Stimulated activated naive CD8-positive, alpha-beta T cell treated with anti-CD3 and anti-CD28 coated beads, Interleukin-15, amount 100 ng/mL, for 72 hours (primary cell): ENCODE data around the gene TMPRSS15.
"Not testable (repeated sequence)": the region's sequence is repeated elsewhere in the genome, so short reads cannot be mapped to it uniquely, and the experiment has no call there.

Source experiments
- ATAC-seq: fragments of 150-1000 bp; cut with Tn5 transposase; 2 replicates; pipeline ENCODE4 v1.10.0; 2021; ENCODE audit warnings: mild to moderate bottlenecking, moderate library complexity
- DNase-seq, 2 donors: peaks; one replicate each; pipeline ENCODE4 v3.0.0; 2021 to 2022
- H3K27ac Mint-ChIP-seq, 2 donors: one replicate each; pipeline ENCODE4 v1.8.0; 2022; ENCODE audit warnings: mild to moderate bottlenecking in 2 of 2, mixed read lengths in 2 of 2, moderate library complexity in 2 of 2
- H3K27me3 Mint-ChIP-seq: one replicate; pipeline ENCODE4 v1.8.0; 2022; ENCODE audit warnings: mixed read lengths
- H3K4me1 Mint-ChIP-seq: one replicate; pipeline ENCODE4 v1.8.0; 2022; ENCODE audit warnings: mild to moderate bottlenecking, mixed read lengths
- H3K4me3 Mint-ChIP-seq, 2 donors: one replicate each; pipeline ENCODE4 v1.8.0; 2022; ENCODE audit warnings: mild to moderate bottlenecking in 2 of 2, mixed read lengths in 2 of 2, moderate library complexity in 1 of 2
- H3K9me3 Mint-ChIP-seq, 2 donors: one replicate each; pipeline ENCODE4 v1.8.0; 2022; ENCODE audit warnings: mixed read lengths in 2 of 2

Gene TMPRSS15

DNA sequence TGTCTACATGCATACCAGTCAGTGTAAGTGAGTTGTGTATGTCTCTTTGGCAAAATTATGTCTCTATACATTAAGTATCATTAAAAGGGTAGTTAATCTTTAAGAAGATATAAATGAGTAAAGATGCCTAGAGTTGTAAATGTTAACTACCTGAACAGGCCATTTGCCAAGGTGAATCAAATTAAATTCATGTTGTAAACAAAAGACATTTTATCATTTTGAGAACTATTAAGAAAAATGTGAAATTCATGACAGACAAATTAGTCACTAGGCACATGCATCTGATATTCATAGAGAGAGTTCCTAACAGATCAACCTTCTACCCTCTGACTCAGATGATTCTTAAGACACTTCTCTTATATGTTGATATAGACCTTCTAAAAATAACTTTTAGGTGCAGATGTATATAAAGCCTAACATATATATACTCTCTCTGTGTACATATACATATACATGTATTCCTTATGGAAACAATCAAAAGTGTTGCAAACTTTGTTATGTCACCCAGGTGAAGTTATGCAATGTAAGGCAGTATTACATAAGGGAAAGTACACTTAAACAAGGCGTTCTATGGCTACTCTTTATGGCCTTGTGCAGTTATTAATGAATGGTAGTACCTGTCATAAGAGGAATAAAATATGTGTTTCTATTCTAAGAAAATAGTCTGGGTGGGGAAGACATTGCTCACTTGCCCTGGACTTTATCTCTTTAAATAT, at the start of gene TMPRSS15:
TMPRSS15 (minus strand) TSS at position 51 of the 716 bp plus-strand sequence. CDS start 163 bp downstream, outside the sequence.
- H3K4me3 Mint-ChIP-seq, result no peak within 1 kb of the TSS

DNA sequence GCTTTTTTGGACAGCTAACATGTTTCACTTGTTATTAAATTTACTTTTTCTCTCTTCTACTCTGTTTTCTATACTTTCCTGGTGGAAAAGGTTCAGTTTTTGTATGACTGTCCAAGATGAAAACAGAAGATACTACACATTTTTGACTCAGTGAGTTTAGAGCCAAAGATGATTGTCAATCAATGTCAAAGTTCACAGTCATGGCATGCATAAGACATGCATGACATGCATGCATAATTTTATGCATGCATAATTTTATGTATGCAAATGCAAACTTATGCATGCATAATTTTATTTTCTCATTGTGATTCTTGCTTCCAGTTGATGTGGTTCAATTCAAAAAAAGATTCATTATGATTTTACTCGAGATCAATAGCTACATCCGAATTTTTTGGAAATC, 48.1 kb upstream of the TMPRSS15 start:
- no peak for DNase-seq
- Mint-ChIP-seq H3K4me3 (no peak overlapping the region), H3K9me3 (peaks cover 0 to 5% of the 10 kb centered on the region in 2 donors), H3K27me3 (no peaks in the 10 kb centered on the region), H3K4me1 (no peaks in the 10 kb centered on the region), H3K27ac (no peak overlapping the region)
- no peak for ATAC-seq

More for the DNA sequence above, at the start of gene TMPRSS15:
- no peak for DNase-seq
- Mint-ChIP-seq H3K9me3 (no peaks in the 10 kb centered on the region), H3K27ac (no peak within 1 kb of the TSS), H3K27me3 (no peaks in the 10 kb centered on the region), H3K4me1 (no peaks in the 10 kb centered on the region)
- no peak for ATAC-seq

DNA sequence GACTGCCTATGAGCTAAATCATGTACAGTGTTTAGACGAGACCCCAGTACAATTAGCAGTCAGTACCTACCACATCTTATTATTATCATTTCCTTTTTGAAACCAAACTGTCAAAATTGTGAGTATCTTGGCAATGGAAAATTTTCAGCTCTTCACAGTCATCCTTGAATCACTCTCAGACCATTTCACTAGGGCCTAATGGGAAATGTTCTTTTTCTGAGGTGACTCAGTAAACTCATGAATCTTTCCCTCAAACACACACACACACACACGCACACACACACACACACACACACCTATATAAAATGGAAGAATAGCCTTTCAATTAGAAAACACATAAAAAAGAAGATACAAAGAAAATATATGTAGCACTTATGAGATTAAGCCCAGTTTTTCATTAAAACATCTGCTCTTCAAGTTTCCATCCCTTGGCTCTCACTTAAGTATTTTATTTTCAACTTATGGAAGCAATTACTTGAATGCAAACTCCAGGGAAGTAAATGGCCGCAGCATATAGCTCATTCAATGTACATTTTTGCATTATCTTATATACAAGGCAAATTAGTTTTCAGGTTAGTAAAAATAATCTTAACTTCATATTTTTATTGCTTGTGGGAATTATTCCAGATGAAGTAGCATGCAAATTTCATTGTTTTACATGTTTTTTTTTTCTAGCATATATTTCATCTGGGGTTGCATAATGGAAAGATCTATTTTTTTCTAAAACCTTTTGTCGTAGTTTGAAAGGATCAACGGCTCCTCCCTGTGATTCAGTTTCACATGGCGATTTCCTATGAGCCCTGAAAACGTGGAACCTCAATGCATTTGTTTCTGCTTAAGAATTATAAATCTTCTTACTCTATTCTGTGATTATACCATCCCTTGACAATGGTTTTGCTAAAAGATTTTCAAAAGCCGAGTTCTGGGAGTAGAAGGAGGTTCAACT, 46.3 kb upstream of the TMPRSS15 start:
- no peaks in the 10 kb centered on the region for H3K4me1 Mint-ChIP-seq
- DNase-seq, result no peak
- peaks cover 2 to 5% of the 10 kb centered on the region in 2 donors for H3K9me3 Mint-ChIP-seq
- H3K27ac Mint-ChIP-seq, result no peak overlapping the region
- H3K4me3 Mint-ChIP-seq, result no peak overlapping the region
- H3K27me3 Mint-ChIP-seq, result no peaks in the 10 kb centered on the region
- no peak for ATAC-seq

DNA sequence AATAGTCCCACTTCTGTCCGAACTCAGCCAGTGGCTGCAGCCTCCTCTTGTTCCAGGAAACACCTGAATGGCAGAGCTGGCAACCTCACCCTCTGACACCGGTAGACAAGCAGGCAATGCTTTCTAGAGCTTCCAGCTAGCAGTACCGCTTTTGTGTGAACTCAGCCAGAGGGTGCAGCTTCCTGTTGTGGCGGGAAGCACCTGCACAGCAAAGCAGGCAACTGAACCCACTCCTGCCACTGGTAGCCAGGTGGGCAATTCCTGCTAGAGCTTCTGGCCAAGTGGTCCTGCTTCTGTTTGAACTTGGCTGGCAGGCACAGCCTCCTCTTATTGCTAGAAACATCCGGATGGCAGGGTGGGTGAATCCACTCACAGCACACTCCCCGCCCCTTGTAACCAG, 40.1 kb upstream of the TMPRSS15 start:
- Mint-ChIP-seq H3K4me1 (no peaks in the 10 kb centered on the region), H3K4me3 (no peak overlapping the region), H3K9me3 (peaks cover 5 to 6% of the 10 kb centered on the region in 2 donors), H3K27me3 (no peaks in the 10 kb centered on the region), H3K27ac (no peak overlapping the region)
- DNase-seq (no peak), ATAC-seq (no peak)

DNA sequence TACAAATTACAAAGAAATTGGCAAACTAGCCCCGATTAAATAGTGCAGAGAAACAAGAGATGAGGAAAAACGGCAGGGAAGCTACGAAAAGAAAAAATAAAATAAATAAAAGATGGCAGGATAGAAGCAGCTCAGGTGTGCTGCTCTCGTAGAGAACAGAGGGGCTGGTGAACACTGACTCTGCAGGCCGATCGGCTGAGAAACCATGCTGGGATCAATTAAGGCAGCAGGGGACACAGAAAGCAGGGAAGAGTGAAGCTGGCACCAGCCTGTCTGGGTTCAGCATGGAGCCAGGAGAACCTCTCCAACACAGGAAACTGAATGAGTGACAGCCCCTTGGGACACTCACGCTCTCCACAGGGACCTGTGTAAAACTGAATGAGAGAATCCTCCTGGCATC, 39.5 kb upstream of the TMPRSS15 start:
- no peak overlapping the region for H3K4me3 Mint-ChIP-seq

DNA sequence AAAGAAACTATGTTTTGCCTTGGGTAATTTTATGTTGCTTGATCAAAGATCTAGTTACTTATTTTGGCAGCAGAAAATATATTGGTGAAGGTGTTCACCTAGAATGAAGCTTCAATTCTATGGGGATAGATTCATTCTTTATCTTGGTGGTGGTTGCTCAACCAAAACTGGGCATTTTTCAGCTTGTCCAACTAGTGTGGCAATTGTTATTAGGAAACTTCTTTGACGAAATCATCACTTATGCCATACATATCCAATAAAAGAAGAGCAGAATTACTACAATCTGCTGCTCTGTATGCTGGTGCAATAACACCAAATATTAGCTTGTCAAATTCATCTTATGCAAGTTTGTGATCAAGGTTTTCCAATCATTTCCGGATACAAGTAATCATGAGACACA, 26.8 kb upstream of the TMPRSS15 start:
- no peaks in the 10 kb centered on the region for H3K4me1 Mint-ChIP-seq
- no peaks in the 10 kb centered on the region for H3K27me3 Mint-ChIP-seq
- DNase-seq (no peak), ATAC-seq (no peak)
- no peak overlapping the region for H3K4me3 Mint-ChIP-seq
- H3K27ac Mint-ChIP-seq, result no peak overlapping the region
- peaks cover 0 to 4% of the 10 kb centered on the region in 2 donors for H3K9me3 Mint-ChIP-seq

More for the DNA sequence above, 39.5 kb upstream of the TMPRSS15 start:
- H3K27ac Mint-ChIP-seq, result no peak overlapping the region
- ATAC-seq (no peak), DNase-seq (no peak)
- H3K9me3 Mint-ChIP-seq, result peaks cover 5 to 6% of the 10 kb centered on the region in 2 donors
- H3K27me3 Mint-ChIP-seq, result no peaks in the 10 kb centered on the region
- no peaks in the 10 kb centered on the region for H3K4me1 Mint-ChIP-seq

DNA sequence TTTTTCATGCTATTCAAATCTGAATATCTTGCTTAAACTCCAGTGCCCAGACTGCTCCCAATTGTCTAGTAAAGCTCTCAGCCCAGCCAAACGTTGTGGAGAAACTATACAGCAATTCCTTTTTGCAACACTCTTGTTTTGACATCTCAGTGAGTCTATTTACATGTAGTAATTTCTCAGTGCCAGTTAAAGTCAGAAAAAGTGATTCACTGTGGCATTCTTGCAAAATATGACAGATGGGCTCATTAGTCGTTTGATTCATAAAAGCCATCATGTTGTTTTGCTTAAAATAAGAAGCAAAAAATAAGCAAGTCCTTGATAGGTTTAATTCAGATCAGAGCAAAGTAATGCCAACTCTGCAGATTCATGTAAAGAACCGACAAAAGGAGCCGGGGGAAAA, 20.7 kb upstream of the TMPRSS15 start:
- Mint-ChIP-seq H3K27me3 (no peaks in the 10 kb centered on the region), H3K27ac (no peak overlapping the region), H3K4me3 (no peak overlapping the region), H3K4me1 (no peaks in the 10 kb centered on the region), H3K9me3 (peaks cover 4 to 5% of the 10 kb centered on the region in 2 donors)
- no peak for ATAC-seq
- DNase-seq, result no peak

DNA sequence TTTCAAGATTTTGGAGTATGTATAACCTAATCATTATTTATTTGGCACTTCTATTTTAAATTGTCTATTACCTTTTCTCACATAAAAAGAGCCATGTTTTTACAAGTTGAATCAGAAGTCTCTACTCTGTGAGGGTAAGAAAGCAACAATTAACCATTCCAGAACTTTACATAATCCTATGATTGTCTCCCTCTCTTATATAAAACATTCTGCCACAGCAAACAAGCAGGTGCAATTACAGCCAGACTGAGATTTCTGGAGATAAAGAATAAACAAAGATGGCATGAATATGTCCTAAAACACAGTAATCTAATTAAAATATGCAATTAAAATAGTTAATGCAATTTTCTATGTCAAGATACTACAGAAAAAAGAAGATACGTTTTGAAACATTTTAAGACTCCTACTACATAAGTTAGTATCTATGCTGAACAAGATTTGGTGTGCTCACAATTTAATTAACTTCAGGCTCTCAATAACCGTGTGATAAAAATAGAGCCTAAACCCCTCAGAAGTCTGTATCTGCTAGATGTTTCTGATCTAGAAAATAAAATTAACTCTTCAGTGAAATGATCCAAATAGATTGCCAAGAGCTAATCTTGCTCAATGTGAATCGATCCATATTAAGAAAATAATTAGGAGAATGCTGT, 13.7 kb upstream of the TMPRSS15 start:
- Mint-ChIP-seq H3K27me3 (no peaks in the 10 kb centered on the region), H3K4me1 (no peaks in the 10 kb centered on the region), H3K27ac (no peak overlapping the region), H3K9me3 (peaks cover 0 to 7% of the 10 kb centered on the region in 2 donors), H3K4me3 (no peak overlapping the region)
- ATAC-seq, result no peak
- DNase-seq, result no peak

DNA sequence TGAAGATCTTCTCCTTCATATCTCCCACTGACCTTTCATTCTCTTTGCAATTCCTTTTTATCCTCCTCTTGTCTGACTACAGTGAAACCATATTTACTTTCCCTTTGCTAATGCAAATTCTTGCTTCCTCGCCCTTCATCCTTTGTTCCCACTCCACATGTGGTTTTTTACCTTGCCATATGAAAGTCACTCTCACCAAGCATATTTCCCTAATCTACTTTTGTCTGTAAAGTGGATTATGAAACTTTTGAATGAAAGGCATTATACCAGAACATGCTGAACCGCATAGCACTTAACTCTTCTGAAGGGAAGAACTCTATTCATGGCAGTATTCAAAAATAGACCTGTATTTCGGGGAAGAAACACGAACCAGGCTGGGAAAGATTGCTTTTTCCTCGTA, 8.0 kb upstream of the TMPRSS15 start:
- no peak overlapping the region for H3K27ac Mint-ChIP-seq

DNA sequence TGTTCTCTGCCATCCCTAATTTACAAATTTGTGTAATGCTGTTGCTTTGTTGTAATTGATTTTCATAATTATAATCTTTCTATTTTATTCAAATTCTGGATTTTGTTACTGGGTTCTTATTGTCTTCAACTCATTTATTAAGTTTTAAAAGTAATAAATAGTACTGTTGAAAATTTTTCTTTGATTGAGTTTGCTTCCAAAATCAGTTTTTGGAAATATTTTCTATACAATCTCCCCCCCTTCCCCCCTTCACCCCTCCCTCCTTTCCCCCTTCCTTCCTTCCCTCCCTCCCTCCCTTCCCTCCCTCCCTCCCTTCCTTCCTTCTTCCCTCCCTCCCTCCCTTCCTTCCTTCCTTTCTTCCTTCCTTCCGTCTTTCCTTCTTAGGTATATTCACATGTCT, 6.0 kb upstream of the TMPRSS15 start:
- Mint-ChIP-seq H3K4me3 (no peak overlapping the region), H3K27ac (no peak overlapping the region), H3K9me3 (no peaks in the 10 kb centered on the region), H3K27me3 (no peaks in the 10 kb centered on the region), H3K4me1 (no peaks in the 10 kb centered on the region)
- DNase-seq (no peak), ATAC-seq (no peak)

More for the DNA sequence above, 8.0 kb upstream of the TMPRSS15 start:
- Mint-ChIP-seq H3K4me1 (no peaks in the 10 kb centered on the region), H3K9me3 (no peaks in the 10 kb centered on the region), H3K4me3 (no peak overlapping the region), H3K27me3 (no peaks in the 10 kb centered on the region)
- DNase-seq (no peak), ATAC-seq (no peak)

DNA sequence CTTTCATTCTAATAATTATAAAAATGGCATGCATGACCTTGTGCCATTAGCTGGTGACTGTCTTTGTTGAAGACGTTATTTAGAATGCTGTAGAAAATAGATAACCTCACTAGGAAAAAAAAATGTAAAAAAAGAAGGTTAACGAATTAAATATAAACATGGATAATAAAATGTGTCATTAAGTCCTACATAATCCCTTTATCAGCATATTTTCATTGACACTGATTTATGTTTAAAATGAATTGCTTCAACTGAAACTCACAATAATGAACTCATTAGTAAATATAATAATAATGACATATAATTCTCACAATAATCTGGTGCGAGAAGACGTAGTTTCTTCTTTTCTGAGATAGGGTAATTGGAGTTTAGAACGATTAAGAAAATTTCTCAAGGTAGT, 4.7 kb downstream of the TMPRSS15 start:
- DNase-seq, result no peak
- H3K4me1 Mint-ChIP-seq, result no peaks in the 10 kb centered on the region
- H3K4me3 Mint-ChIP-seq, result no peak overlapping the region
- H3K27ac Mint-ChIP-seq, result no peak overlapping the region
- ATAC-seq, result no peak
- H3K27me3 Mint-ChIP-seq, result no peaks in the 10 kb centered on the region
- H3K9me3 Mint-ChIP-seq, result peaks cover 0 to 4% of the 10 kb centered on the region in 2 donors

DNA sequence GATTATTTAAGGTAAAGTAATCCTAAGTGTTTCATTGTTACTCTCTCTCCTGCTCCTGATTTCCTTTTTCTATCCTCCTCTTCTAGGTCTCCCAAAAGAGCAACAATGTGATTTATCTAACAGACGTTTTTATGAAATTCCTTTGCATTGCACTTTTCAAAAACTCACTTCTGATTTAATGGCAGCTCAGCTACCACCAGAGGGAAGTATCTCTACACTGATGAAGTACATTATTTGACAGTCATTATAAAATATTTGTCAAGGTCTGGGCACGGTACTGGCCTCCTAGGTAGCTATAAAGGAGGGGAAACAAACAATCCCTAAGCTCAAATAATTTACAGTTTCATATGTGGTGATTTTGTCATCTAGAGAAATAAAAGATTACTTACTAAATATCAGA, 15.6 kb downstream of the TMPRSS15 start:
- ATAC-seq (no peak), DNase-seq (no peak)
- no peak overlapping the region for H3K4me3 Mint-ChIP-seq
- H3K27me3 Mint-ChIP-seq, result no peaks in the 10 kb centered on the region
- H3K4me1 Mint-ChIP-seq, result no peaks in the 10 kb centered on the region
- peaks cover 6 to 9% of the 10 kb centered on the region in 2 donors for H3K9me3 Mint-ChIP-seq
- no peak overlapping the region for H3K27ac Mint-ChIP-seq

DNA sequence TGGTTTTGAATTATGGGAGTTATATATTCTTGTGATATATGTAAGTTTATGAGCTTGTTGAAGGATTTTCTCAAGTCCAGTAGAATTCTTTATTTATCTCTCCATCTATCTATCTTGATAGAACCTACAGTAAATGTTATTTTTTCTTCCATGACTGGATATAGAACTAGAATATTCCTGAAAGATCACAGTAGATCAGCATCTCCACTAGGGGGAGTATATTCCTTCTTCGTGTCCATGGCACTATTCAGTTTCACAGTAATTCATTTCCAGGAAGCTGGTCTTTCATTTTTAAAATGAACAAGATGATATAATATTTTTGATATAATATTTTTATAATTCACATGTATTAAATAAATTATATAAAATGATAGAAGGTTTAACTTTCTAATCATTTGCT, 18.8 kb downstream of the TMPRSS15 start:
- no peak for DNase-seq
- no peaks in the 10 kb centered on the region for H3K9me3 Mint-ChIP-seq

DNA sequence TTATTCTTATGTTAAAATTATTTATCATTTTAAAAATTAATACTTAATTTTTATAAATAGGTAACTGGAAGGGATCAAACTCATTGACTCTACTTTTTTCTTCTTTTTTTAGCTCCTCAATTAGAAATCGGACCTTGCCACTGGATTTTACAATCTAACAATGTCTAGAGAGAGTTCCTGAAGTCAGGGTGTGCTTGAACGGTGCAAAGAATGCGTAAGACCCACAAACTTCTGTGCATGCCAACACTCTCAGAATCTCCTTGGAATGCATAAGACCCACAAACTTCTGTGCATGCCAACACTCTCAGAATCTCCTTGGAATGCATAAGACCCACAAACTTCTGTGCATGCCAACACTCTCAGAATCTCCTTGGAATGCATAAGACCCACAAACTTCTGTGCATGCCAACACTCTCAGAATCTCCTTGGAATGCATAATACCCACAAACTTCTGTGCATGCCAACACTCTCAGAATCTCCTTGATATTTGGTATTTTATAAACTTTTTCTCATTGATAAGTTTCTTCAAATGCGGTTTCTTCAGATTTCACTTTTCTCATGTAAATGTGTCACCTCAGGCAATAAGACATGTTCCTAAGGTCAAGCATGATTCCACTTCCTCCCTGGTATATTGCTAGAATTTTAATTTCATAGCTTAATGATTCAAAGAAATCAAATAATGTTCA, 20.5 kb downstream of the TMPRSS15 start:
- H3K27ac Mint-ChIP-seq, H3K4me1 Mint-ChIP-seq: not testable (repeated sequence)

More for the DNA sequence above, 18.8 kb downstream of the TMPRSS15 start:
- Mint-ChIP-seq H3K27ac (no peak overlapping the region), H3K4me3 (no peak overlapping the region), H3K4me1 (no peaks in the 10 kb centered on the region), H3K27me3 (no peaks in the 10 kb centered on the region)
- no peak for ATAC-seq

DNA sequence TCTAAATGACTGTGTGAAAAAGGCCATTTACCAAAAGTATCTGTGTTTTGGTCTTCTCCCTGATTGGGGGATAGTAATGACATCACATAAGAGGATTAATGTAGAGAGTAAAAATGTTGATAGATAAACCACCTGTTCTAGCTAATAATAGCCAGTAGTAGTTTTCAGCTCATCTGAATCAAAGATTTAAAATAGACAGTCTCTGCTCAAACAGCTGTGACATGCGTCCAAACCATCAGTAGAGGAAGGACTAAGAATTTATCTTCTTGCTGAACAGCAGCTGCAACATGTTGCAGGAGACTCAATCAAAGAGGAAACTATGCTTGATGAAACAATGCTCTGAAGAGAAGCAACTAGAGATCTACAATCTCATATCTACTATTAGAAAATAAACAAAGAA, 21.4 kb downstream of the TMPRSS15 start:
- no peaks in the 10 kb centered on the region for H3K9me3 Mint-ChIP-seq
- no peak overlapping the region for H3K4me3 Mint-ChIP-seq
- ATAC-seq (no peak), DNase-seq (no peak)
- H3K27ac Mint-ChIP-seq, result no peak overlapping the region
- no peaks in the 10 kb centered on the region for H3K4me1 Mint-ChIP-seq
- no peaks in the 10 kb centered on the region for H3K27me3 Mint-ChIP-seq

More for the DNA sequence above, 20.5 kb downstream of the TMPRSS15 start:
- ATAC-seq, H3K9me3 Mint-ChIP-seq, DNase-seq, H3K4me3 Mint-ChIP-seq, H3K27me3 Mint-ChIP-seq: not testable (repeated sequence)
